Stimulated activated naive CD4-positive, alpha-beta T cell treated with Interleukin-2 at 50 U/mL for 16 hours (primary cell): ENCODE data around the gene NR3C2.
A peak's percentile ranks its signal among the peaks of the same experiment; 100 is the strongest.

ENCODE experiments used
- DNase-seq: peaks from one replicate; lab custom pipeline; 2025; lab: John Stamatoyannopoulos, UW

Gene NR3C2

GRCh38 chr4:148076964-148077363 lies 365.2 kb downstream of the NR3C2 start:
- DNase-seq = no peak

GRCh38 chr4:148075438-148075837 lies 366.8 kb downstream of the NR3C2 start:
- no peak for DNase-seq

- DNase-seq = no peak
Measured at GRCh38 chr4:148074462-148074861, 367.8 kb downstream of the NR3C2 start.

GRCh38 chr4:148073349-148073748 lies 368.9 kb downstream of the NR3C2 start:
- DNase-seq = no peak

GRCh38 chr4:148072789-148073188 lies 369.4 kb downstream of the NR3C2 start:
- DNase-seq = no peak

- no peak for DNase-seq
Measured at GRCh38 chr4:148071009-148071408, 371.2 kb downstream of the NR3C2 start.

GRCh38 chr4:148069895-148070178 lies 372.4 kb downstream of the NR3C2 start:
- DNase-seq = no peak

- DNase-seq = no peak
Measured at GRCh38 chr4:148069086-148069894, 372.9 kb downstream of the NR3C2 start.

GRCh38 chr4:148068065-148068911 lies 373.9 kb downstream of the NR3C2 start:
- no peak for DNase-seq

- no peak for DNase-seq
Measured at GRCh38 chr4:148067301-148067916, 374.8 kb downstream of the NR3C2 start.

- DNase-seq = no peak
Measured at GRCh38 chr4:148065075-148065474, 377.1 kb downstream of the NR3C2 start.

- DNase-seq = no peak
Measured at GRCh38 chr4:148064451-148064850, 377.8 kb downstream of the NR3C2 start.

GRCh38 chr4:148062301-148062950 lies 379.8 kb downstream of the NR3C2 start:
- DNase-seq = no peak

GRCh38 chr4:148061795-148062194 lies 380.4 kb downstream of the NR3C2 start:
- no peak for DNase-seq

GRCh38 chr4:148061141-148061481 lies 381.1 kb downstream of the NR3C2 start:
- DNase-seq = no peak

GRCh38 chr4:148060264-148061140 lies 381.7 kb downstream of the NR3C2 start:
- DNase-seq = peak; percentile 9

- no peak for DNase-seq
Measured at GRCh38 chr4:148059617-148060180, 382.5 kb downstream of the NR3C2 start.

GRCh38 chr4:148057984-148058859 lies 384.0 kb downstream of the NR3C2 start:
- DNase-seq = no peak

GRCh38 chr4:148057516-148057915 lies 384.7 kb downstream of the NR3C2 start:
- DNase-seq = no peak

GRCh38 chr4:148056879-148057278 lies 385.3 kb downstream of the NR3C2 start:
- peak; percentile 68 for DNase-seq
